HCEC 1CT (cell line): ENCODE data around the gene FGFR2.

Source experiments
- DNase-seq: peaks from one replicate; pipeline ENCODE4 v3.0.0-alpha.2; 2017

FGFR2 gene

DNA sequence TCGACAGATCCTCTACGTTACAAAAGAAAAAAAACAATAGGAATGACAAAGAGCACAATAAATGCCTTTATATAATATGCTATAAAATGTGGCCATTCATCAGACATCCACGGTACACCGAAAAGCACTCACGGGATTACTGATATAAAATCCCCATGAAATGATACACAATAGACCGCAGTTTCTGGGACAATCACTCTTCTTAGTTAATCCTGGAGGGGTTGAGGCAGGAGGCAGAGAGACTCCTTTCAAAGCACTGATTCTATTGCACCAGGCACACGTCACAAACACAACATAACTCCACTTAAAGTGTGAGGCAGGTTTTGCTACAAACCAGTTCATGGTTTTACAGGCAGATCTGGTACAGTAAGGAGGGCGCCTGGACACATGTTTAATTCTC is 113.8 kb downstream of the FGFR2 start:
- DNase-seq = no peak

DNA sequence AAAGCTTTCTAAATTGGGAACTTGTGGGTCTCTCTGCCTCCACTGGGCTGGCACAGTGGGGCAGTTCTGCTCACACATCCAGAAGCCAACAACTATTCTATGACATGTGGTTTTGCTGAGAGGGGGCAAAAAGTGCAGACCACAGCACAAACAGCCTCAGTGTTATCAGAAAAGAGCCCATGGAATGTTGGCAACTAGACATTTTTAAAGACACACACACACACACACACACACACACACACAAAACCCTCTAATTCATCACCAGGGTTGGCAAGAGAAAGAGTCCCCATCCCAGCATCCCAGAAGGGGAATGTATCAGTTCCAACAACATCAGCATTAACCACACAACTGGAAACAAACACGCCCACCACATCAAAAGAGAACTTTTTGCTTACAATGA is 117.1 kb downstream of the FGFR2 start:
- DNase-seq = no peak

DNA sequence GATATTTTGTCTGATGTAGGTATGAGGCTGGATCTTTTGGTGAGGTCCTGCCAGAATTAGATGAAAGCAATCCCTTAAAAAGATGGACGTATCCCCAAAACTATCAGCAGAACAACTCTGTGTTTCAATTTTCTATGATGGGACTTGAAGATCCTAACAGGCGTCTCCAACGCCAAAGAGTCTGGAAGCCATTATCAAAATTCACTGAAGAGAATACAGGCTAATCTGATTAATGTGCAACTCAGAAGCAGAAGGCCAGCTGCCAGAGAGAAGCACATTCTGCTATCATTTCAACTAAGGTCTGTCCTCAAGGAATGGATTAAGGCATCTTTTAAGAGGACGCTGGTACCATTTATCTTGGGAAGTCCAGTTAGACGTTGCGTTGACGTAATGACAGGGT is 119.7 kb downstream of the FGFR2 start:
- no peak for DNase-seq

DNA sequence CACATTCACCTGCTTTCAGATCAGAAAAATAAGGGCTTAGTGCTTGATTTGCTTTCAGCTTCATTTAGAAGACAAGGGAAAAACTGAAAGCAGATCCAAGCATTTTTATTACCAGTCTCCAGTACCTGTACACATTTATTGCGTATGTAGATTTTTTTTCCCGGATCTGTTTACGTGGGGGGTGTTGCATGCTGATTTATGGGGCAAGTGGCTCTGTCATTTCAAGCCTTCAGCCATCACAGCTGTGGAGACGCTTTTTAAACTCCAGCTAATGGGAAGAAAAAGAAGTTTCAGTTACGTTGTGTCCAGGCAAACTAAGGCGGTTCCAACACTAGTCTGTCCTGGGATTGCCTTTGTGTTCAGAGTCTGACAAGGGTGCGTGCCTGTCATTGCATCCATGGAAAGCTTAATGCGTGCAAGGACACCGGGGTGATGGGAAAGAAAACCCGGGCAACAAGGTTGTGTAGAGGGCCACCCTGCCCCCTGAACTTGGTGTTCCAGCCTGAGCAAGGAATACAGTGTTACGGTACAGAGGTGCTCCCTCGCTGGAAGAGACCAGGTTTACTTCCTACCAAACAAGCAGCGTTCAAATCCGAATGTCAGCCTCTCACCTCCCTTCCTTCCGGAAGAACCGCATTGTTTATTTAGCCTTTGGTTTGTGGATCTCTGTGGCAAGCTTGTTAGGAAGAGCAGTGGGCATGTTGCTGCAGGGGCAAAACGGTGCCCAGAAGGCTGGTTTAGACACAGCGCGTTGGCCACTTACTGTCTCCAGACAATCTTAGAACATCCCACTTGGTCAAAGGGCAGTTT is 128.2 kb downstream of the FGFR2 start:
- no peak for DNase-seq

DNA sequence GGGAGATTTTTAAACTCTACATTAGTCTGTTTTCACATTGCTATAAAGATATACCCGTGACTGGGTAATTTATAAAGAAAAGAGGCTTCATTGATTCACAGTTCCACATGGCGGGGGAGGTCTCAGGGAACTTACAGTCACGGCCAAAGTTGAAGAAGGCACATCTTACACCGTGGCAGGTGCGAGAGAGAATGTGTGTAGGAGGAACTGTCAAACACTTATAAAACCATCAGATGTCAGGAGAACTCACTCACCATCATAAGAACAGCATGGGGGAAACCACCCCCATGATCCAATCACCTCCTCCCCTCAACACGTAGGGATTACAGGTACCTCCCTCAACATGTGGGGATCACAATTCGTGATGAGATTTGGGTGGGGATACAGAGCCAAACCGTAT is 129.5 kb downstream of the FGFR2 start:
- DNase-seq = no peak

DNA sequence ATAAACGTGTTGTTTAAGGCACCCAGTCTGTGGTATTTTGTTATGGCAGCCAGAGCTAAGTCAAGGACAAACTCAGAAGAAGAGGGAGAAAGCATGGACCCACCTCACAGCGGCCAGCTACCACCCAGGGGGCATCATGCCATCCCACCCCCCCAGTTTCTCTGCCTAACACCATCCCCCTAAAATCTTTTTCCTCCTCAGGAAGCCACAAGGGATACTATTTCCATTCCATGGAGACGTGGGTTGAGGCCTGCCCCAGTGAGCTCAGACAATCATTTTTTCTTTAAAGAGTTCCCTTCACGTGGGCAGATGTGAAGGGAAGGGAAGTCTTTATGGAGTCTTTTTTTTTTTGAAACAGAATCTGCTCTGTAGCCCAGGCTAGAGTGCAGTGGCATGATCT is 131.8 kb downstream of the FGFR2 start:
- DNase-seq = no peak

DNA sequence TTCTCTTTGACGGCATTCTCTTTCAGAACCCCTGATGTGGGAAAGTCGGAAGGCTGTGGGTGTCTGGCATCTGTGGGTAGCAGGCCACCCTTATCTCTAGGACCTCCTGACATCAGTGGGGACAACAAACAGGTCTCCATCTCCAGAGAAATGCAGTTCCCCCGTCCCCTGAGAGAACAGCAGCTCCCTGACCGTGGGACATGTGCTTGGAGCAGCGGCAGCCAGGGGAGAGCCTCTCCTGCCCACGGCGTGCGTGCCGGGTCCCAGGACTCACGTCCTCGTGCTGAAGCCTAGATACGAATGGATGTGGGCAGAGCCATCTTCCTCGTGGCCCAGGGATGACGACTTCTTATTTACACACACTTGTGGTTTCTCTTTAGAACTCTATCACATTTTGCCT is 133.0 kb downstream of the FGFR2 start:
- no peak for DNase-seq

DNA sequence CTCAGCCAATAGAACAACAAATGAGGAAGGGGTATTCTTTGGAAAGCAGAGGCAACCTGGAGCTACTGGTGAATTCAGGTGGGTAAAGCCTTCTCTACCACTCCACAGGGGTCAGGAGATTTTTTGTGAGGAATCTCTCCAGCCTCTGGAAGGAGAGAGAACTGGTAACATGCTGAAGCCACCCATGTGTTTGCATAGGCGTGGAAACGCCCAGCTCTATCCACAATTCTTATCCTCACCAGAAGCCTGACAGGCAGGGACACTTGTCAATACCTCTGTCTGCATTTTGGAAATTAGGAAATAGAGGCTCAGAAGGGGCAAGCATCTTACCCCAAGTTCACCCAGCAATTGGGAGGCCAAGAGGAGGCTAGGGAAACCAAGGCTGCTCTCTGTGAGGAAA is 133.7 kb downstream of the FGFR2 start:
- DNase-seq = no peak

DNA sequence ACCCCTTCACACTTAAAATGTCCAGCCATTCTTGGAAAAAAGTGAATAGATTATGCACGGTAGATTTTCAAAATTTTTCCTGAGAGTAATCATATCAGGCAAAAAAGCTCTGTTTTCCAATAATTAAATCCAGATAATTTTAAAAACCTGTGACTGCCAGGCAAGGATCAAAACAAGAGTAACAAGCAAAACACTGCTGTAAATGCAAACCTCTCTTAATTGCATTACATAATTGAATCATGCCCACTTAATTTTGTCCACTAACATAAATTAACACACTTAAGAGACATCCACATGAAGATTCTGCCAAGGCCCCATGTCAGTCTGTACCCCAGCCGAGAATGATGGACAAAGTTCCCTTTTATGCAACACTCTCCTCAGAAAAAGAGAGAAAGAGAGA is 135.3 kb downstream of the FGFR2 start:
- DNase-seq = no peak

DNA sequence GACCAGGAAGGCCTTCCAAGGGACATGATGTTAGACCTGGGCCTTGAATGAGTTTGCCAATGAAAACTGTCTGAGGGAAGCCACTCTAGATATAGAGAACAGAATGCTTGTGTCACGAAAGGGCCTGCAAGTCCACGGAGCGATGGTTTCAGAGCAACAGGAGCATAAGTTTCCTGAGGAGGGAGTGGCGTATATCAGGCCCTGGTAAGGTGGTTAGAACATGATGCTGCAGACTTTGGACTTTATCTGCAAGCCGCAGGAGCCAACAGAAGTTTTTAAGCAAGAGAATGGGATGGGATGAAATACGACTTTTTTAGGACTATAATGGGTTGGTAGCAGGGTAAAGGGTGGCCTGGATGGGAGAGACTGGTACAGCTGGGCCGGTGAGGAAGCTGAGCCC is 136.0 kb downstream of the FGFR2 start:
- no peak for DNase-seq

DNA sequence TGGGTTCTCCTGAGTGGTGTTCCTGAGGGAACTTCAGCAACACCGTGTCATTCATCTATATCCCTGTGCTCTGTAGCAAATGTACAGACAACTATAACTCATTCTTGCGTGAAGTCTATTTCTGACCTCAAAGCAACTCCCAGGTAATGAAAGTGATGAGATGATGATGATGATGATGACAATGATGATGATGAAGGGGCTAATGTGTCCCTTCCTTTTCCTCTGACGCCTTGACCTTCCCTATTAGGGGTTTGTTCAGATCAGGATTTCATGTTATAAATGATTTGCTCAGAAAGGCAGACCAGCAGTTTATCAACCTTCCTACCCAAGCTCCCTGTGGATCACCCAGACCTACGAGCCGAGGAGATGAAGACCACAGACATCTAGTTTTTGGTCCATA is 136.9 kb downstream of the FGFR2 start:
- no peak for DNase-seq

DNA sequence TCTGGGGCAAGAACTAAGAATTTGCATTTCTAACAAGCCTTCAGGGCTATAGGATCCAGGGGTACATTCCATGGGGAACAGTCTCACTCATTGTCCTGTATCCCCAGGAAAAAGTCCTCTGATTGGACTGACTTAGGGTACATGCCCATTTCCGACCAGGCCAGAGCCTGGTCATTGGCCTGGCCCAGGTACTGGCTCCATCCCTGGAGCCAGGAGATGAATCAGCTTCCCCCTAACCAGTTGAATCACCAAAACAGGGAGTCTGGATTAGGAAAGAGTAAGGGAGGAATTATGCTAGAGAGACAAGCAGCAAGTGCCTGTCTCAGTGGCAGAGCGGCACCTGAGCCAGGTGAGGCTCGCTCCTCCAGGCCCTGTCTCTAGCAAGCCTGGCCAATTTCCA is 137.5 kb downstream of the FGFR2 start:
- DNase-seq = no peak

DNA sequence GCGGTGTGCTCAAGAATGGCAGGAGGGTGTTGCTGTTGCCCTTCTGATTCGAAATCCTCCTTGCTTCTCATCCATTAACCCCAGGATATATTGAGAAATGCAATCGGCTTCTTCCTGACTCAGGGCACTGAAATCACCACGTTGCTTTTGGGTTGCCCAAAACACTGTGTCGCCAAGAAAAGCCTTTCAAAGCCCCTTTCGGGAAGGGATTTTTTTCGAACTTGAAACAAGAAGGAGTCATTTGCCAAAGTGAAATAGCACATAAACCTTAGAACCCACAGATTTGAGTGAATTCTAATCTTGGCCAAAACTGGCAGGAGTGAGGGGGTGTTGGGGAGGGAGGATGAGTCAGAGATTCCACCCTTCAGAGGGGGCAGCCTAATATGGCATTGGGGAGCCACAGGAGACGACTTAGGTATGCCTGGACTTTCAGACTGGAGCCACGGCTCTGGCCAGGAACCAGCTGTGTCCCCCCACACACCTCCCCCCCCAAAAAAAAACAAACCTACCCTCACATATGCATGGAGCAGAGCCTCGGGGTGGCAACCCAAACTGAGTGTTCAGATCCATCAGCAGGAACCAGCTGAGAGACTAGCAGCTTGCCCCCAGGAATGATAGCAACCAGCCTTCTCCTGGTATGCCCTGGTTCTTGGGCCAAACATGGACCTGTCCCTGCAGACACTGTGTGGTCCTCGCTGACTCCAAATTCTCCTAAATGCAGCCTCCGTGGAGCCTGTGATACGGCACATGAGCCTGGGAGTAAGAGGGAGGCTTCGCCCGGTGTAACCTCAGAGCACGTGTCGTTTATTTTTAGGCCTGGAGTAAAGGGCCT is 138.4 kb downstream of the FGFR2 start:
- DNase-seq = no peak

DNA sequence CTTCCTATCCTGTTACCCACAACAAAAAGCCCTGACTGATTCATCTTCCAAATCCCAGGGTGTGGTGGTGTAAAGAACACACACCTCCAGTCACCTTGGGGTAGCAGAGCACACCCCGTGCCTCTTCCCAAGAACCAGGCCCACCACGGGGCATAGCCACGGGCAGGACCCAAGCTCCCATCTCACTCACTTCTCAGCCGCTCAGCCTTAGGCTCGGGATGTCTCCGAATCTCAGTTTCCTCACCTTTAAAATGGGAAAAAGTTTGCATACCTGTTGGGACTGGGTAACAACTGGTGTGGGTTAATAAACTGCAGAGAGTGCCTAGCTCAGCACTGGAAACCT is 139.0 kb downstream of the FGFR2 start:
- DNase-seq = no peak

DNA sequence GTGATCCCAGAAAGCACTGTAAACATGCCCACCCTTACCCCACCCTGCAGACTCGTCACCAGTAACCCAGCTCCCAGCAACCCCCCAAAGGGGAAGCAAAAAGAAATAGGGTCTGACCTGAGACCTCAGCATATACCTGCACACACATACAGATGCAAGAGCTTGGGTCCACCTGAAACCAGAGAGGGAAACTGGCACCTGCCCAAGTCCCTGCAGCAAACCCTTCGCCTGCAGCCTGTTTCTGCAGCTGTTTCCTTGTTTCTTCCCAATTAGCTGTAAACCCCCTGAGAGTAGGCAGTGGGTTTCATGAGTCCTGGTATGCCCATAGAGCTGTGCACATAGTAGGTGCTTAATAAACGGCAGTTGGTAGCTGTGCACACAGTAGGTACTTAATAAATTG is 140.5 kb downstream of the FGFR2 start:
- DNase-seq = no peak

DNA sequence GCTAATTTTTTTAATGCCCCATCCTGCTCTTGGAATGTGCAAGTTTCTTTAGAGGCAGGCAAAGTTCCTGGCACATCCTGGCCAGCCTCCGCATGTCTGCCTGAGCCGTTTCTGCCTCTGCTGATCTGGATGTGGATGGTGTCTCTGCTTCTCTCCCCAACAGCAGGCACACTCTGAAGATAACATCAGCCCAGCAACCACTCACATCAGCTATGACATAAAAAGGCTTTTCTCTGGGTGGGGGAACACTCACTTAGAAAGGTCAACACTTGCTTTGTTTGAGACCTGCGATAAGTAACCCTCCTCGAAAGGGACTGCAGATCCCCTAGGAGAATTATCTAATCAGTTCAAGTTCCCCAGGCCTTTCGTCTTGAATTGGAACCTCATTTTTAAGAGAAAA is 142.9 kb downstream of the FGFR2 start:
- no peak for DNase-seq

DNA sequence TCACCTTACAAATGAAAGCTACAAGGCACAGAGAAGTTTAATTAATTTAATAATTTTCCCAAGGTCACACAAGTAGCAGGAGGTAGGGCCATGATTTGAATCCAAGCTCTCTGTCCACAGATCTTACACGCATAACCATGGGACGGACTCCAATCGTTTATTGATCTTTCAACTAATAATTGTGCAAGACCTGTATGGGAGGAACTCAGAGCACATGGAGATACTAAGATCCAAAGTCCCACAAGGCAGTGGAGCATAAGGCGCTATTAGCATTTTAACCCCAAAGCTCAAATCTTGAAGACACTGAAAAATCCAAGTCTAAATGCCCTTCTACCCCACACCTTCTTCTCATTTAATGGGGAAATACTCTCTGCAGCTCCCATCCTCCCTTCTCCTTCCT is 143.5 kb downstream of the FGFR2 start:
- no peak for DNase-seq

DNA sequence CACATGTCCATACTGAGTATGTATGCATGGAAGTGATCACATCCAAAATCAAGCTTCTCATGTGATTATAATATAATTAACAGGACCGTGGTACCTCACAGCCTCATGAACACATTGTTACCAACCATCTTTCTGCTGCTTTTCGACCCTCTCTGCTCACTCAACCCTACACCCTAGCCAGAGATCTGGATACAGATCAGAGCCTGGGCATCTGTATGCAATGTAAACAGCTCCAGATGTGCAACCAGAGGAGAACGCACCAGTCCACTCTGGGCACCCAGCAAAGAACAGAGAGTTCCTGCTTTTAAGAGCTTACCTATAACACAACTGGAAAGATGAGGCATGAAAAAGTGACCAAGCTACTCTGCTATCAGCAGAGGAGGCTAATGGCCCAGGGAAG is 145.1 kb downstream of the FGFR2 start:
- no peak for DNase-seq

DNA sequence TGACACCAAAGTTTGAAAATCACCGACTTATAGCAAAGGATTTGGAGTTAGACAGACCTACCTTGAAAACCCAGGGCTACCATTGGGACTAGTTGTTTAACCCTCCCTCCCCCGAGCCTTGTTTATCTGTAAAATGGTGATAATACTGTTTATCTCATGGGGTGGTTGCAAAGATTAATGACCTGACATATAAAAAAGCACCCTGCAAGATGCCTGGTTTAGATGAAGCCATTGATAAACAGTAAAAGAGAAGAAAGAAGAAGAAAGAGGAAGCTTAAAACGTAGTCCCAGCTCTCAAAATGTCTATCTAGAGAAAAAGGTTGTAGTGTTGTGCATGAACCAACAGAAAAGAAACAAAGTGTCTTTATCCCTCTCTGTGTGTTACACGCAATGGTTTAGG is 145.7 kb downstream of the FGFR2 start:
- DNase-seq = no peak

DNA sequence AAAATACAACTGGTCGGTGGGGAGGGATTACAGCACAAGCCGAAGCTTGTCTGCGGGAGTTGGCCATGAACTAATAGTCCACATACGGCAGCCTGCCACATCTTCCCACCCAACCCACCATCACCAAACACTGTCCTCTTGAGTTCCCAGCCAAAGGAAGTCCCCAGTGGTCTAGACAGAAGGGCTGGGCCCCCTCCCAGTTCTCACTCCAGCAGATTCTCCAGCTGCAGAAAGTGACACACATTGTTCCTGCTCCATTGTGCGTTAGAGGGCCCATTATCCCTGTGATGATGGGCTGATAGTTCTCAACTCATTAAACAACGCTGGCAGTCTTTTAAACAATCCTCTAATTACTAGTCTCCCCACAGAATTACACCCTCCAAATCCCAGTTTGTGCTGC is 148.0 kb downstream of the FGFR2 start:
- DNase-seq = no peak

DNA sequence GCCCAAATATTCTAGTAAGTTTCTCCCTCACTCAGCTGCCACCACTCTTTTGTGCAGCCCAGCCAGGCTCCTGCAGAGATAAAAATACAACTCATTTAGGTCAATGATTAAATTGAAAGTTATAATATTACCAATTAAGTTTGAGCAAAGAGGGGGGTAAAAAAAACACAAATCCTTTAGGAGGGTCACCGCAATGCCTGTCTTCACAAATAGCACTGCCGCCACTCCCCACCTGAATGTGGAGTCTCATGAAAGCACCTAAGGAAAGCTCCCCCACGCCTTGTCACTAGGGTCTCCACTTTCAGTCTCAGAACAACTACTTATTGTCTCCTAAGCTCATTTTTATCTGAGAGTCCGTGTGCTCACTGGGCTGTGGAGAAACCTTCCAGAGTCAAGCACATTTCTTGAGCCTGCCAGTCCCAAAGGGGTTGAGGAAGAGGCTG is 148.7 kb downstream of the FGFR2 start:
- DNase-seq = no peak

DNA sequence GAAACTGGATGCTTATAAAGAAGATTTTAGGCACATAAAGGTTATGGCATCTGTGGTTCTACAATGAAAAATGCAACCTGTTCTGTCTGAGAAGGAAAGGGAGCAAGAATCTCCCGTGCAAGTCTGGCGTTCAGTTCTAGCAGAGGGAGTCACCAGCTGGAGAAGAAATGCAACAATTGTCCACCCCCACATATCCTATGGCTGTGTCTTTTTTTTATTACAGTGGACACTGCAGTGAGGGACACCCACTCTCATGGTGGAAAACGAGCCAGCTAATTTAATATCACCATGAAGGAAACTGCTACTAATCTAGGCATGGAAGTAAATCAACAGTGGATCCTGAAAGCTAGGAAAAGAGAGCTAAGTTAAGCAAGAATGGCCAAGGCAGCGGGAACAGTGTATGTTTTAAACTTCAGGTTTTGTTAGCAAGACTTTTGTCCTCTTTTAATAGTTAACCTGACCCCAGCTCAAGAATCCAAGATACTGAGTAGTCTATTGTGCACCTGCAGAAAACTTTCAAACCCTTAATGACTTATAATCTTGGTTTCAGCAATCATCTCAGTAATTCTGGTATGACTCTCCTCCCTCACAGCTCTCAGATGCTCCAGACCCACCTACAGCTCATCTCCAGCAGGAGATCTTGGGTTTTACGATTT is 149.3 kb downstream of the FGFR2 start:
- no peak for DNase-seq

DNA sequence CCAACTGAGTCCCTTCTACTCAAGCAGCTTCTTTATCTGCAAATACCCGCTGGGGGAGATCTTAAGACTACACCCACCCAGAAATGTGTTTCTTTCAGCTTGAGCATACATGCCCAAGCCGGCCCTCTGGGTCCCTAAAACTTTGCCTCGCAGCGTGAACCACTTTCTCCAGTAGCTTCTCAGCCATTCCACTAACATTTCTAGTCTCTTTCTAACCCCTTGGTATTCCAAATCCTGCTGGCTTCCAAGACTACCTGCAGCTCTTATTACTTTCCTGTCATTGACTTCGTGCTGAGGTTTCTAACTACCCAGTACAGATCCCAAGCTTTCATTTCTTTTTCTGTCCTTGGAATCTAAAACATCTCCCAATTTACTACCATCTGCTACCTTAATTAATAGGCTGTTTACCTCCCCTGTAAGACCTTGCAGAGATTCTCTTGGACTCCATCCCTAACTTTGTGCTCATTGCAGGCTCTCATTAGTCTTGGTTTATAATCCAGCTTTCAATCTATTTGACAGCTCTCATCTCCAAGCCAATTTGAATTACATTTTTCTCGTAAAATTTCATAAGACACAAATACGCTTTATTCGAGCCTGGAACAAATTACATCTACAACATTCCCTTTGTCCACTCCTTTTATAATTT is 153.6 kb downstream of the FGFR2 start:
- DNase-seq = no peak
